AG08396 (cell line): ENCODE measurements around the gene RYK.
A peak's percentile ranks its signal among the peaks of the same experiment; 100 is the strongest.

Experiments
- DNase-seq: peaks from one replicate; pipeline ENCODE4 v3.0.0; 2012; ENCODE audit warnings: low spot score, mixed read lengths

The RYK gene

GRCh38 chr3:134149286-134149685, 101.4 kb downstream of the RYK start:
- DNase-seq = no peak

- DNase-seq = peak; percentile 20
Observed at GRCh38 chr3:134148534-134148933, 102.1 kb downstream of the RYK start.

GRCh38 chr3:134147411-134147810, 103.2 kb downstream of the RYK start:
- no peak for DNase-seq

GRCh38 chr3:134146666-134147065, 104.0 kb downstream of the RYK start:
- DNase-seq = no peak

GRCh38 chr3:134145183-134145582, 105.5 kb downstream of the RYK start:
- no peak for DNase-seq

- no peak for DNase-seq
Observed at GRCh38 chr3:134144694-134145093, 106.0 kb downstream of the RYK start.

- no peak for DNase-seq
Observed at GRCh38 chr3:134143828-134144401, 106.7 kb downstream of the RYK start.

- DNase-seq = no peak
Observed at GRCh38 chr3:134136604-134137003, 114.1 kb downstream of the RYK start.

GRCh38 chr3:134134698-134135415, 115.8 kb downstream of the RYK start:
- no peak for DNase-seq

- no peak for DNase-seq
Observed at GRCh38 chr3:134134240-134134639, 116.4 kb downstream of the RYK start.

- no peak for DNase-seq
Observed at GRCh38 chr3:134132961-134133360, 117.7 kb downstream of the RYK start.

GRCh38 chr3:134126153-134126552, 124.5 kb downstream of the RYK start:
- DNase-seq = no peak

GRCh38 chr3:134114726-134115125, 135.9 kb downstream of the RYK start:
- no peak for DNase-seq

- no peak for DNase-seq
Observed at GRCh38 chr3:134111616-134112015, 139.0 kb downstream of the RYK start.

GRCh38 chr3:134110963-134111362, 139.7 kb downstream of the RYK start:
- no peak for DNase-seq
